Neuronal stem cell (in vitro differentiated cells): ENCODE results near the gene STK32B.

Experiments used
- DNase-seq: peaks from one replicate; pipeline ENCODE4 v3.0.0-alpha.2; 2013; ENCODE audit warnings: low spot score
- H2AFZ ChIP-seq: one replicate; pipeline ENCODE4 v1.6.1; 2013; ENCODE audit warnings: mild to moderate bottlenecking, low read length, inconsistent platforms
- H2AK5ac ChIP-seq: 2 replicates; pipeline ENCODE4 v1.6.1; 2013; ENCODE audit warnings: low read depth, mild to moderate bottlenecking, inconsistent platforms, low read length, moderate library complexity, mixed read lengths
- H2BK120ac ChIP-seq: 2 replicates; pipeline ENCODE4 v1.6.1; 2013; ENCODE audit warnings: low read depth, mild to moderate bottlenecking, inconsistent platforms, low read length, moderate library complexity, mixed read lengths
- H2BK12ac ChIP-seq: one replicate; pipeline ENCODE4 v1.6.1; 2013; ENCODE audit warnings: low read length, inconsistent platforms
- H2BK15ac ChIP-seq: 2 replicates; pipeline ENCODE4 v1.6.1; 2013; ENCODE audit warnings: mild to moderate bottlenecking, low read length, inconsistent platforms, mixed read lengths
- H2BK5ac ChIP-seq: one replicate; pipeline ENCODE4 v1.6.1; 2013; ENCODE audit warnings: inconsistent platforms, mild to moderate bottlenecking, low read length, moderate library complexity
- H3K14ac ChIP-seq: one replicate; pipeline ENCODE4 v1.6.1; 2013; ENCODE audit warnings: low read length, inconsistent platforms
- H3K18ac ChIP-seq: 2 replicates; pipeline ENCODE4 v1.6.1; 2013; ENCODE audit warnings: low read length, inconsistent platforms
- H3K23ac ChIP-seq: 2 replicates; pipeline ENCODE4 v1.6.1; 2013; ENCODE audit warnings: low read depth, mild to moderate bottlenecking, mixed read lengths, low read length, inconsistent platforms; ENCODE audit not compliant: poor library complexity
- H3K27ac ChIP-seq: replicated peaks from 3 replicates; pipeline ENCODE4 v1.5.1; 2013; ENCODE audit warnings: low read length, inconsistent platforms
- H3K27me3 ChIP-seq, 3 experiments: 2 replicates each; pipeline ENCODE4 v1.6.1; 2013; ENCODE audit warnings: low read length in 3 of 3, mild to moderate bottlenecking in 2 of 3, inconsistent platforms in 1 of 3, low read depth in 1 of 3, mixed read lengths in 1 of 3, moderate library complexity in 1 of 3; ENCODE audit not compliant: control insufficient read depth in 3 of 3, insufficient read depth in 3 of 3
- H3K36me3 ChIP-seq, 2 donors: replicated peaks in 1 of 2; 2 replicates each; pipeline ENCODE4 v1.6.1; 2013; ENCODE audit warnings: low read length in 2 of 2; ENCODE audit not compliant: control insufficient read depth in 2 of 2, insufficient read depth in 2 of 2
- H3K4ac ChIP-seq: 2 replicates; pipeline ENCODE4 v1.6.1; 2013; ENCODE audit warnings: inconsistent platforms, mild to moderate bottlenecking, low read length, moderate library complexity
- H3K4me1 ChIP-seq, 2 donors: 1 replicate in 1 of 2; 2 replicates in 1 of 2; pipeline ENCODE4 v1.6.1; 2013; ENCODE audit warnings: low read length in 2 of 2, low read depth in 1 of 2; ENCODE audit not compliant: control insufficient read depth in 2 of 2, insufficient read depth in 1 of 2
- H3K4me2 ChIP-seq: one replicate; pipeline ENCODE4 v1.6.1; 2013; ENCODE audit warnings: mild to moderate bottlenecking, low read length, inconsistent platforms; ENCODE audit not compliant: insufficient read depth, poor library complexity, severe bottlenecking
- H3K4me3 ChIP-seq, 2 donors: 2 replicates each; pipeline ENCODE4 v1.5.1; 2013; ENCODE audit warnings: low read length in 2 of 2, mild to moderate bottlenecking in 2 of 2, inconsistent platforms in 1 of 2, moderate library complexity in 1 of 2
- H3K79me1 ChIP-seq: one replicate; pipeline ENCODE4 v1.6.1; 2013; ENCODE audit warnings: low read depth, mild to moderate bottlenecking, inconsistent platforms, low read length, moderate library complexity
- H3K9ac ChIP-seq: one replicate; pipeline ENCODE4 v1.6.1; 2013; ENCODE audit warnings: mild to moderate bottlenecking, low read depth, low read length, inconsistent platforms; ENCODE audit not compliant: poor library complexity
- H3K9me3 ChIP-seq, 2 donors: replicated peaks in 1 of 2; 2 replicates each; pipeline versions ENCODE3 to v1.6.1; 2013; ENCODE audit warnings: low read length in 2 of 2, mild to moderate bottlenecking in 2 of 2, inconsistent platforms in 1 of 2, low read depth in 1 of 2, mixed read lengths in 1 of 2, moderate library complexity in 1 of 2; ENCODE audit not compliant: control insufficient read depth in 2 of 2, insufficient read depth in 1 of 2
- H4K8ac ChIP-seq: one replicate; pipeline ENCODE4 v1.6.1; 2013; ENCODE audit warnings: low read depth, mild to moderate bottlenecking, inconsistent platforms, low read length, moderate library complexity
- H4K91ac ChIP-seq: one replicate; pipeline ENCODE4 v1.6.1; 2013; ENCODE audit warnings: low read length, low read depth, mild to moderate bottlenecking, inconsistent platforms; ENCODE audit not compliant: poor library complexity
- WGBS, 2 donors: extraction: QIAGEN DNeasy Blood & Tissue Kit; methylation state at CpG; one replicate each; pipeline ENCODE4 v1.1.7; 2013; ENCODE audit warnings: missing lambda C conversion rate in 2 of 2, mixed read lengths in 1 of 2; ENCODE audit not compliant: insufficient read length in 2 of 2, insufficient replicate concordance in 1 of 2; ENCODE audit errors: extremely low coverage in 2 of 2; 5-methylcytosine and 5-hydroxymethylcytosine counted together

Gene STK32B

GRCh38 chr4:5213087-5213595 is 161.9 kb downstream of the STK32B start:
- WGBS, 2 donors: no CpG with 5 or more reads among the region's 4 CpGs
- Histone ChIP-seq H4K91ac (no peak overlapping the region), H3K36me3 (no peaks in the 10 kb centered on the region), H3K18ac (no peak overlapping the region), H3K14ac (no peak overlapping the region), H3K9ac (no peak overlapping the region), H3K9me3 (no peaks in the 10 kb centered on the region), H3K23ac (no peak overlapping the region), H3K27me3 (no peaks in the 10 kb centered on the region), H2AFZ (no peak overlapping the region), H2BK5ac (no peak overlapping the region), H3K4ac (no peak overlapping the region), H2AK5ac (no peak overlapping the region), H3K4me2 (no peak overlapping the region), H2BK120ac (no peak overlapping the region), H2BK12ac (no peak overlapping the region), H3K4me1 (peaks cover 0 to 2% of the 10 kb centered on the region in 2 donors), H3K27ac (no peak overlapping the region), H3K79me1 (no peaks in the 10 kb centered on the region), H4K8ac (no peak overlapping the region), H3K4me3 (no peak overlapping the region), H2BK15ac (no peak overlapping the region)
- DNase-seq: no peak

GRCh38 chr4:5215321-5215720 is 164.0 kb downstream of the STK32B start:
- no CpG with 5 or more reads among the region's 2 CpGs for WGBS, 2 donors
- H2AK5ac ChIP-seq: no peak overlapping the region
- no peak overlapping the region for H3K23ac ChIP-seq
- H4K8ac ChIP-seq: no peak overlapping the region
- no peak overlapping the region for H2BK12ac ChIP-seq
- DNase-seq: no peak
- H2BK120ac ChIP-seq: no peak overlapping the region
- no peak overlapping the region for H3K27ac ChIP-seq
- no peak overlapping the region for H2AFZ ChIP-seq
- H3K79me1 ChIP-seq: no peaks in the 10 kb centered on the region
- H3K36me3 ChIP-seq: no peaks in the 10 kb centered on the region
- H3K4ac ChIP-seq: no peak overlapping the region
- no peak overlapping the region for H3K4me2 ChIP-seq
- no peak overlapping the region for H2BK15ac ChIP-seq
- H4K91ac ChIP-seq: no peak overlapping the region
- H3K9me3 ChIP-seq: no peaks in the 10 kb centered on the region
- no peak overlapping the region for H3K18ac ChIP-seq
- no peak overlapping the region for H2BK5ac ChIP-seq
- H3K27me3 ChIP-seq: no peaks in the 10 kb centered on the region
- H3K4me3 ChIP-seq: no peak overlapping the region
- peaks cover 0 to 2% of the 10 kb centered on the region in 2 donors for H3K4me1 ChIP-seq
- H3K9ac ChIP-seq: no peak overlapping the region
- no peak overlapping the region for H3K14ac ChIP-seq

- Histone ChIP-seq H2AK5ac (no peak overlapping the region), H3K9ac (no peak overlapping the region), H3K18ac (no peak overlapping the region), H3K14ac (no peak overlapping the region), H4K91ac (no peak overlapping the region), H3K4me2 (no peak overlapping the region), H3K23ac (no peak overlapping the region), H3K4me3 (no peak overlapping the region), H2BK12ac (no peak overlapping the region), H3K27me3 (no peaks in the 10 kb centered on the region), H3K27ac (no peak overlapping the region), H2BK120ac (no peak overlapping the region), H2AFZ (no peak overlapping the region), H3K4ac (no peak overlapping the region), H2BK5ac (no peak overlapping the region), H3K36me3 (no peaks in the 10 kb centered on the region), H3K79me1 (no peaks in the 10 kb centered on the region), H3K9me3 (peaks cover 0 to 4% of the 10 kb centered on the region in 2 donors), H3K4me1 (peaks cover 0 to 2% of the 10 kb centered on the region in 2 donors), H4K8ac (no peak overlapping the region), H2BK15ac (no peak overlapping the region)
- WGBS, 2 donors: no CpG with 5 or more reads among the region's 1 CpG
- DNase-seq: no peak
Observed at GRCh38 chr4:5217421-5217820, 166.1 kb downstream of the STK32B start.

GRCh38 chr4:5218376-5219069 is 167.2 kb downstream of the STK32B start:
- Histone ChIP-seq H3K4me3 (no peak overlapping the region), H4K8ac (no peak overlapping the region), H3K27me3 (no peaks in the 10 kb centered on the region), H3K18ac (no peak overlapping the region), H3K4me1 (peaks cover 0 to 2% of the 10 kb centered on the region in 2 donors), H2AFZ (no peak overlapping the region), H3K4me2 (no peak overlapping the region), H3K79me1 (no peaks in the 10 kb centered on the region), H3K27ac (no peak overlapping the region), H3K36me3 (no peaks in the 10 kb centered on the region), H3K9ac (no peak overlapping the region), H2BK5ac (peak overlapping the region; percentile 20), H4K91ac (no peak overlapping the region), H2AK5ac (no peak overlapping the region), H2BK120ac (no peak overlapping the region), H3K23ac (no peak overlapping the region), H2BK12ac (no peak overlapping the region), H2BK15ac (no peak overlapping the region), H3K4ac (no peak overlapping the region), H3K9me3 (peaks cover 0 to 8% of the 10 kb centered on the region in 2 donors), H3K14ac (no peak overlapping the region)
- no CpG with 5 or more reads among the region's 12 CpGs for WGBS, 2 donors
- no peak for DNase-seq
